NCI-H187 treated with DMSO at 0.1 percent for 48 hours (cell line): ENCODE data around the gene BCL2L11.

ENCODE experiments used
- DNase-seq: peaks from one replicate; lab custom pipeline; 2025; lab: John Stamatoyannopoulos, UW

BCL2L11 gene

GRCh38 chr2:111143107-111143842 lies 22.6 kb downstream of the BCL2L11 start:
- no peak for DNase-seq

- DNase-seq: no peak
These were observed 23.1 kb downstream of the BCL2L11 start for GRCh38 chr2:111143843-111144198.

GRCh38 chr2:111145103-111145760 lies 24.5 kb downstream of the BCL2L11 start:
- no peak for DNase-seq

- no peak for DNase-seq
These were observed 25.2 kb downstream of the BCL2L11 start for GRCh38 chr2:111145951-111146350.

GRCh38 chr2:111148225-111148873 lies 27.6 kb downstream of the BCL2L11 start:
- DNase-seq: no peak

GRCh38 chr2:111148925-111149324 lies 28.2 kb downstream of the BCL2L11 start:
- no peak for DNase-seq

- no peak for DNase-seq
These were observed 29.3 kb downstream of the BCL2L11 start for GRCh38 chr2:111149882-111150455.

GRCh38 chr2:111154758-111155157 lies 34.0 kb downstream of the BCL2L11 start:
- DNase-seq: no peak

GRCh38 chr2:111155610-111156009 lies 34.9 kb downstream of the BCL2L11 start:
- DNase-seq: no peak

GRCh38 chr2:111156529-111156928 lies 35.8 kb downstream of the BCL2L11 start:
- DNase-seq: no peak

- no peak for DNase-seq
These were observed 36.5 kb downstream of the BCL2L11 start for GRCh38 chr2:111157071-111157661.

- no peak for DNase-seq
These were observed 37.1 kb downstream of the BCL2L11 start for GRCh38 chr2:111157798-111158197.

- DNase-seq: no peak
These were observed 38.9 kb downstream of the BCL2L11 start for GRCh38 chr2:111159641-111160040.

- no peak for DNase-seq
These were observed 40.0 kb downstream of the BCL2L11 start for GRCh38 chr2:111160758-111161157.

- DNase-seq: no peak
These were observed 41.3 kb downstream of the BCL2L11 start for GRCh38 chr2:111161971-111162370.

GRCh38 chr2:111162718-111163331 lies 42.1 kb downstream of the BCL2L11 start:
- DNase-seq: no peak

GRCh38 chr2:111164078-111164477 lies 43.4 kb downstream of the BCL2L11 start:
- DNase-seq: no peak

GRCh38 chr2:111165084-111165483 lies 44.4 kb downstream of the BCL2L11 start:
- DNase-seq: no peak

- DNase-seq: no peak
These were observed 45.4 kb downstream of the BCL2L11 start for GRCh38 chr2:111166115-111166514.

GRCh38 chr2:111167076-111167862 lies 46.6 kb downstream of the BCL2L11 start:
- no peak for DNase-seq

GRCh38 chr2:111167863-111168162 lies 47.1 kb downstream of the BCL2L11 start:
- no peak for DNase-seq
